Mesothelial cell of epicardium (in vitro differentiated cells): ENCODE results near the gene PRSS56. TPM values are rescaled to one million over a fixed set of nuclear protein-coding genes. Genes with fewer than 3 reads are reported as not detected.

Experiments
- DNase-seq, 2 experiments: peaks; one replicate each; pipeline ENCODE4 v3.0.0; 2021; ENCODE audit warnings: low spot score in 2 of 2; ENCODE audit not compliant: unreplicated experiment in 2 of 2
- H3K27ac Mint-ChIP-seq: 2 replicates; pipeline ENCODE4 v1.8.0; 2021; ENCODE audit warnings: mixed read lengths
- H3K27me3 Mint-ChIP-seq: 2 replicates; pipeline ENCODE4 v1.8.0; 2021; ENCODE audit warnings: low read depth, mixed read lengths
- H3K36me3 Mint-ChIP-seq: 2 replicates; pipeline ENCODE4 v1.8.0; 2021; ENCODE audit warnings: mixed read lengths
- H3K4me1 Mint-ChIP-seq: 2 replicates; pipeline ENCODE4 v1.8.0; 2021; ENCODE audit warnings: mixed read lengths
- H3K4me3 Mint-ChIP-seq: 2 replicates; pipeline ENCODE4 v1.8.0; 2021; ENCODE audit warnings: mild to moderate bottlenecking, moderate library complexity, mixed read lengths
- H3K9me3 Mint-ChIP-seq: 2 replicates; pipeline ENCODE4 v1.8.0; 2021; ENCODE audit warnings: mixed read lengths
- CTCF ChIP-seq: fragments of 200-600 bp; sonication (generic); IDR thresholded peaks from one replicate; pipeline ENCODE4 v1.5.0; 2021; ENCODE audit warnings: antibody characterized with exemption; ENCODE audit not compliant: unreplicated experiment
- total RNA-seq: library from RNA; stranded (reverse); gene quantifications from 3 replicates; pipeline ENCODE4 v1.2.1, GENCODE V29; 2021

Gene PRSS56
- total RNA-seq, 1 donor from 2014 or later = not detected

GRCh38 chr2:232502911-232503808 lies 17.0 kb upstream of the PRSS56 start:
- DNase-seq = peak in 1 of 2 experiments; percentile 66
- H3K4me1 Mint-ChIP-seq = peaks cover 36% of the 10 kb centered on the region

GRCh38 chr2:232503809-232504323 lies 16.3 kb upstream of the PRSS56 start:
- Mint-ChIP-seq H3K36me3 (no peaks in the 10 kb centered on the region), H3K27ac (no peak overlapping the region), H3K27me3 (peaks cover 76% of the 10 kb centered on the region), H3K4me3 (peak overlapping the region; percentile 63), H3K4me1 (peaks cover 36% of the 10 kb centered on the region), H3K9me3 (no peaks in the 10 kb centered on the region)
- no peak for TF ChIP-seq CTCF
- no peak for DNase-seq

More at GRCh38 chr2:232502911-232503808, 17.0 kb upstream of the PRSS56 start:
- Mint-ChIP-seq H3K4me3 (peak overlapping the region; percentile 71), H3K36me3 (no peaks in the 10 kb centered on the region), H3K27ac (peak overlapping the region; percentile 25), H3K9me3 (no peaks in the 10 kb centered on the region), H3K27me3 (peaks cover 76% of the 10 kb centered on the region)
- no peak for TF ChIP-seq CTCF

GRCh38 chr2:232504438-232504837 lies 15.8 kb upstream of the PRSS56 start:
- peaks cover 36% of the 10 kb centered on the region for H3K4me1 Mint-ChIP-seq
- no peaks in the 10 kb centered on the region for H3K36me3 Mint-ChIP-seq
- DNase-seq = no peak
- no peaks in the 10 kb centered on the region for H3K9me3 Mint-ChIP-seq
- peaks cover 75% of the 10 kb centered on the region for H3K27me3 Mint-ChIP-seq
- no peak overlapping the region for H3K4me3 Mint-ChIP-seq
- no peak overlapping the region for H3K27ac Mint-ChIP-seq
- TF ChIP-seq CTCF = no peak

GRCh38 chr2:232505856-232506255 lies 14.3 kb upstream of the PRSS56 start:
- no peak overlapping the region for H3K27ac Mint-ChIP-seq
- no peaks in the 10 kb centered on the region for H3K36me3 Mint-ChIP-seq
- peaks cover 75% of the 10 kb centered on the region for H3K27me3 Mint-ChIP-seq
- no peaks in the 10 kb centered on the region for H3K9me3 Mint-ChIP-seq
- H3K4me1 Mint-ChIP-seq = peaks cover 36% of the 10 kb centered on the region
- H3K4me3 Mint-ChIP-seq = no peak overlapping the region
- DNase-seq = no peak
- TF ChIP-seq CTCF = no peak

GRCh38 chr2:232506709-232507108 lies 13.5 kb upstream of the PRSS56 start:
- H3K36me3 Mint-ChIP-seq = no peaks in the 10 kb centered on the region
- H3K9me3 Mint-ChIP-seq = no peaks in the 10 kb centered on the region
- no peak overlapping the region for H3K4me3 Mint-ChIP-seq
- no peak for TF ChIP-seq CTCF
- DNase-seq = no peak
- peaks cover 32% of the 10 kb centered on the region for H3K4me1 Mint-ChIP-seq
- H3K27me3 Mint-ChIP-seq = peaks cover 76% of the 10 kb centered on the region
- no peak overlapping the region for H3K27ac Mint-ChIP-seq
